H1 (cell line): Measurements from ENCODE around the gene CYP27C1. TPM values are rescaled to one million over a fixed set of nuclear protein-coding genes. Genes with fewer than 3 reads are reported as not detected.

Source experiments
- CTCF ChIA-PET: fragments of 300-600 bp; sonication (Branson Sonifier 250); formaldehyde crosslinking; loops from one replicate; lab custom pipeline; 2021; ENCODE audit not compliant: partially characterized antibody; lab: Charles Lee
- POLR2A ChIA-PET: fragments of 300-600 bp; sonication (Branson Sonifier 250); formaldehyde crosslinking; loops from one replicate; lab custom pipeline; 2021; ENCODE audit warnings: inconsistent platforms; ENCODE audit not compliant: partially characterized antibody; lab: Charles Lee
- DNase-seq, 2 experiments: peaks; one replicate each; pipeline versions ENCODE4 v3.0.0 to v3.0.0-alpha.2; 2010 to 2022; ENCODE audit warnings: low spot score in 2 of 2, low read depth in 1 of 2, mixed read lengths in 1 of 2
- FAIRE-seq: peaks from 2 replicates; lab custom pipeline; 2011; peaks lifted over from hg19 to GRCh38; lab: Jason Lieb, UNC
- H2AFZ ChIP-seq: 2 replicates; pipeline ENCODE4 v1.8.1; 2012; ENCODE audit warnings: low read length, inconsistent platforms
- H2AK5ac ChIP-seq: 2 replicates; pipeline ENCODE4 v1.6.1; 2013; ENCODE audit warnings: low read depth, low read length
- H2BK120ac ChIP-seq: replicated peaks from 2 replicates; pipeline ENCODE3; 2013; ENCODE audit warnings: low read depth, low read length, inconsistent platforms
- H2BK12ac ChIP-seq: 2 replicates; pipeline ENCODE4 v1.6.1; 2013; ENCODE audit warnings: low read depth, low read length
- H2BK15ac ChIP-seq: 2 replicates; pipeline ENCODE4 v1.6.1; 2013; ENCODE audit warnings: low read length
- H2BK20ac ChIP-seq: 2 replicates; pipeline ENCODE4 v1.6.1; 2013; ENCODE audit warnings: low read length
- H2BK5ac ChIP-seq: 2 replicates; pipeline ENCODE4 v1.6.1; 2013; ENCODE audit warnings: low read depth, low read length
- H3K14ac ChIP-seq: 2 replicates; pipeline ENCODE4 v1.6.1; 2013; ENCODE audit warnings: inconsistent platforms; ENCODE audit not compliant: insufficient read length
- H3K18ac ChIP-seq: 2 replicates; pipeline ENCODE4 v1.6.1; 2013; ENCODE audit warnings: low read length; ENCODE audit errors: extremely low read depth
- H3K23ac ChIP-seq: 2 replicates; pipeline ENCODE4 v1.6.1; 2013; ENCODE audit warnings: inconsistent platforms; ENCODE audit not compliant: insufficient read length
- H3K23me2 ChIP-seq: 2 replicates; pipeline ENCODE4 v1.6.1; 2013; ENCODE audit warnings: low read depth, low read length
- H3K27ac ChIP-seq: 2 replicates; pipeline ENCODE4 v1.6.1; 2011; ENCODE audit warnings: low read depth, low read length, inconsistent platforms
- H3K27me3 ChIP-seq, 4 experiments: replicated peaks in 1 of 4; 1 replicate in 1 of 4; 2 replicates in 3 of 4; pipeline versions ENCODE4 v1.6.1 to v1.8.1; 2011 to 2013; ENCODE audit warnings: low read length in 3 of 4, mild to moderate bottlenecking in 3 of 4, inconsistent platforms in 2 of 4, mixed read lengths in 2 of 4, moderate library complexity in 1 of 4; ENCODE audit not compliant: control insufficient read depth in 3 of 4, insufficient read depth in 3 of 4; ENCODE audit errors: extremely low read depth in 1 of 4
- H3K36me3 ChIP-seq, 4 experiments: 2 replicates each; pipeline versions ENCODE4 v1.6.1 to v1.8.1; 2011 to 2013; ENCODE audit warnings: mild to moderate bottlenecking in 4 of 4, low read length in 3 of 4, moderate library complexity in 2 of 4, control low read depth in 1 of 4, inconsistent platforms in 1 of 4; ENCODE audit not compliant: insufficient read depth in 4 of 4, control insufficient read depth in 2 of 4
- H3K4ac ChIP-seq: replicated peaks from 2 replicates; pipeline ENCODE3; 2013; ENCODE audit warnings: low read length, low read depth, mixed read lengths, inconsistent platforms; ENCODE audit not compliant: insufficient read length
- H3K4me1 ChIP-seq, 4 experiments: replicated peaks in 1 of 4; 1 replicate in 1 of 4; 2 replicates in 3 of 4; pipeline versions ENCODE4 v1.6.1 to v1.8.1; 2011 to 2013; ENCODE audit warnings: low read length in 3 of 4, inconsistent platforms in 2 of 4, mixed read lengths in 1 of 4; ENCODE audit not compliant: insufficient read depth in 4 of 4, control insufficient read depth in 3 of 4
- H3K4me2 ChIP-seq, 2 experiments: 2 replicates each; pipeline versions ENCODE4 v1.6.1 to v1.8.1; 2011 to 2013; ENCODE audit warnings: low read depth in 2 of 2, low read length in 2 of 2, control low read depth in 1 of 2, inconsistent platforms in 1 of 2, mild to moderate bottlenecking in 1 of 2; ENCODE audit not compliant: insufficient read depth in 1 of 2
- H3K4me3 ChIP-seq, 4 experiments: fragments of 200-600, 300-600 bp in 1 of 4; sonication (generic), shearing (Covaris generic), sonication (Bioruptor Twin) in 1 of 4; 2 replicates each; pipeline versions ENCODE4 v1.5.1 to v1.8.1; 2011 to 2016; ENCODE audit warnings: low read length in 4 of 4, low read depth in 3 of 4, control low read depth in 2 of 4, inconsistent platforms in 2 of 4, mild to moderate bottlenecking in 2 of 4, mixed read lengths in 1 of 4, moderate library complexity in 1 of 4; ENCODE audit not compliant: insufficient read depth in 2 of 4; ENCODE audit errors: extremely low read depth in 1 of 4
- H3K56ac ChIP-seq: replicated peaks from 2 replicates; pipeline ENCODE3; 2013; ENCODE audit warnings: low read depth, mild to moderate bottlenecking, mixed read lengths, low read length, inconsistent platforms; ENCODE audit not compliant: insufficient read length
- H3K79me1 ChIP-seq: 2 replicates; pipeline ENCODE4 v1.6.1; 2013; ENCODE audit warnings: low read depth, low read length, control low read depth
- H3K79me2 ChIP-seq, 2 experiments: 2 replicates each; pipeline versions ENCODE4 v1.6.1 to v1.8.1; 2012 to 2013; ENCODE audit warnings: low read length in 2 of 2, mild to moderate bottlenecking in 2 of 2, inconsistent platforms in 1 of 2; ENCODE audit not compliant: insufficient read depth in 2 of 2, control insufficient read depth in 1 of 2
- H3K9ac ChIP-seq, 4 experiments: replicated peaks in 1 of 4; 1 replicate in 1 of 4; 2 replicates in 3 of 4; pipeline versions ENCODE4 v1.6.1 to v1.8.1; 2011 to 2013; ENCODE audit warnings: low read depth in 3 of 4, low read length in 3 of 4, control low read depth in 2 of 4, mild to moderate bottlenecking in 2 of 4, moderate library complexity in 2 of 4, inconsistent platforms in 1 of 4; ENCODE audit errors: extremely low read depth in 1 of 4
- H3K9me3 ChIP-seq, 2 experiments: 2 replicates each; pipeline versions ENCODE4 v1.6.1 to v1.8.1; 2012 to 2013; ENCODE audit warnings: mild to moderate bottlenecking in 2 of 2, moderate library complexity in 2 of 2, control low read depth in 1 of 2, inconsistent platforms in 1 of 2, low read depth in 1 of 2, low read length in 1 of 2, mixed read lengths in 1 of 2; ENCODE audit not compliant: insufficient read depth in 2 of 2
- H4K20me1 ChIP-seq, 2 experiments: replicated peaks in 1 of 2; 2 replicates each; pipeline versions ENCODE3 to v1.8.1; 2011 to 2013; ENCODE audit warnings: inconsistent platforms in 2 of 2, low read length in 2 of 2, mild to moderate bottlenecking in 1 of 2; ENCODE audit not compliant: insufficient read depth in 2 of 2, control insufficient read depth in 1 of 2
- H4K5ac ChIP-seq: 2 replicates; pipeline ENCODE4 v1.6.1; 2013; ENCODE audit warnings: low read length, low read depth, mixed read lengths, inconsistent platforms; ENCODE audit not compliant: insufficient read length
- H4K8ac ChIP-seq: 2 replicates; pipeline ENCODE4 v1.8.0; 2013; ENCODE audit warnings: mild to moderate bottlenecking, moderate library complexity, low read length, inconsistent platforms; ENCODE audit not compliant: insufficient read depth; ENCODE audit errors: extremely low read depth
- H4K91ac ChIP-seq: replicated peaks from 2 replicates; pipeline ENCODE3; 2013; ENCODE audit warnings: low read length, mixed read lengths, inconsistent platforms; ENCODE audit not compliant: insufficient read length
- CBX5 ChIP-seq: fragments of 300-800, 300-1000 bp; sonication (generic); IDR thresholded peaks from 2 replicates; pipeline ENCODE4 v1.7.1; 2016; ENCODE audit warnings: antibody characterized with exemption, low read length, low read depth
- EP300 ChIP-seq, 2 experiments: IDR thresholded peaks; 1 replicate in 1 of 2; 2 replicates in 1 of 2; pipeline ENCODE4 v1.6.1; 2011 to 2012; ENCODE audit warnings: low read depth in 2 of 2, low read length in 2 of 2, mild to moderate bottlenecking in 2 of 2, borderline replicate concordance in 1 of 2, inconsistent platforms in 1 of 2, moderate library complexity in 1 of 2
- EZH2 ChIP-seq: fragments of 200-600 bp; sonication (generic); IDR thresholded peaks from 2 replicates; pipeline ENCODE4 v1.7.1; 2012; ENCODE audit warnings: low read depth, mild to moderate bottlenecking, moderate library complexity, low read length, inconsistent platforms; ENCODE audit not compliant: severe bottlenecking
- GABPA ChIP-seq: IDR thresholded peaks from 2 replicates; pipeline ENCODE4 v1.6.1; 2011; ENCODE audit warnings: mild to moderate bottlenecking, low read length, moderate library complexity, borderline replicate concordance; ENCODE audit not compliant: insufficient read depth
- HDAC2 ChIP-seq, 2 experiments: fragments of 300-600 bp in 1 of 2; sonication (generic) in 1 of 2; IDR thresholded peaks; 2 replicates each; pipeline ENCODE4 v1.6.1; 2011 to 2012; ENCODE audit warnings: low read depth in 2 of 2, low read length in 2 of 2, mild to moderate bottlenecking in 2 of 2, moderate library complexity in 2 of 2, borderline replicate concordance in 1 of 2, inconsistent platforms in 1 of 2
- JUND ChIP-seq: IDR thresholded peaks from 2 replicates; pipeline ENCODE4 v1.6.1; 2011; ENCODE audit warnings: mild to moderate bottlenecking, improper control_type of control experiment, low read length
- PHF8 ChIP-seq: fragments of 200-600 bp; sonication (generic); conservative IDR thresholded peaks from 2 replicates; pipeline ENCODE4 v1.7.1; 2012; ENCODE audit warnings: low read depth, mild to moderate bottlenecking, inconsistent platforms, low read length, moderate library complexity
- SIRT6 ChIP-seq: IDR thresholded peaks from one replicate; pipeline ENCODE4 v1.7.1; 2012; ENCODE audit warnings: low read length, inconsistent platforms
- SP1 ChIP-seq: IDR thresholded peaks from 2 replicates; pipeline ENCODE4 v1.6.1; 2011; ENCODE audit warnings: low read depth, low read length
- TEAD4 ChIP-seq: IDR thresholded peaks from 2 replicates; pipeline ENCODE4 v1.6.1; 2012; ENCODE audit warnings: low read depth, low read length, inconsistent platforms, mixed read lengths
- WGBS, 2 experiments: shearing (Covaris generic) in 1 of 2; methylation state at CpG; one replicate each; pipeline versions ENCODE4 v1.1.6 to v1.1.7; 2013 to 2015; ENCODE audit warnings: low lambda C conversion rate in 2 of 2, mixed read lengths in 2 of 2, inconsistent platforms in 1 of 2, low coverage in 1 of 2, missing lambda C conversion rate in 1 of 2; ENCODE audit not compliant: insufficient replicate concordance in 2 of 2, insufficient coverage in 1 of 2, insufficient read length in 1 of 2; ENCODE audit errors: extremely low coverage in 1 of 2, missing lambda C conversion rate in 1 of 2; 5-methylcytosine and 5-hydroxymethylcytosine counted together
- polyA plus RNA-seq, 7 experiments: library from polyadenylated mRNA; depleted of rRNA in 3 of 7; stranded (reverse) in 5 of 7; unstranded in 2 of 7; fragments of >200 nt in 5 of 7; fragments of 200-250 nt in 2 of 7; gene quantifications; 1 replicate in 5 of 7; 2 replicates in 1 of 7; 4 replicates in 1 of 7; pipeline versions ENCODE4 v1.2.1 to v1.2.3, GENCODE V29; 2011 to 2013; ENCODE audit warnings: missing spikeins in 2 of 7, mixed read lengths in 2 of 7
- total RNA-seq: library from RNA; stranded (reverse); fragmentation: NEBNext Ultra II Directional; extraction: Animal tissue kit (Norgen Biotek cat#: 25700); gene quantifications from 2 replicates; pipeline ENCODE4 v1.2.1, GENCODE V29; 2021
- TF ChIP-seq, protein P1 (sequence below): IDR thresholded peaks from 2 replicates; pipeline ENCODE4 v1.6.1; 2012; ENCODE audit warnings: low read length, inconsistent platforms

CYP27C1 gene
- total and polyA plus RNA-seq, 2 of the 8 experiments (the other 6 are each of a cell fraction or from before 2014, with no cell fraction given), result 1.3 to 3.2 TPM

DNA sequence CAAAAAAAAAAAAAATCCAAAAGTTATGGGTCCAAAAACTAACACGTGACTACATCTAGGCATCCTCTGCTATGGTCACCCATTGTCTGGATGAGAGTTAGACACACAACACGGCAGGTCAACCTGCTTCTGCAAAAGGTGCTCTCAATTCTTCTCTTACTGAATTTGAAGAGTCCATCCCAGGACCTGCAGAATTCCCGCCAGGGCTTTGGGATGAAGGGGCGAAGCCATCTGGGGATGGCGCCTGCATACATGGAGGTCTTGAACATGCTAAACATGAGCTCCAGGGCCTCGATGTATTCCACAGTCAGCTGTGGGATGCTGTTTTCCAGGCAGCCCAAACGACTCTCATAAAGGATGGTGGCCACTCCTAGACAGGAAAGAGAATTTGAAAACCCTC is 19.1 kb downstream of the CYP27C1 start:
- Histone ChIP-seq H3K4ac (no peak overlapping the region), H3K23me2 (no peaks in the 10 kb centered on the region), H4K91ac (no peak overlapping the region), H2BK12ac (no peak overlapping the region), H2AFZ (no peak overlapping the region), H3K36me3 (no peaks in the 10 kb centered on the region), H2BK120ac (no peak overlapping the region), H4K8ac (no peak overlapping the region), H3K27me3 (no peaks in the 10 kb centered on the region), H4K20me1 (no peaks in the 10 kb centered on the region), H3K23ac (no peak overlapping the region), H3K79me2 (no peaks in the 10 kb centered on the region), H3K56ac (no peak overlapping the region), H3K79me1 (no peaks in the 10 kb centered on the region), H2BK20ac (no peak overlapping the region), H3K18ac (no peak overlapping the region), H3K4me1 (peaks cover 0 to 12% (median 1%) of the 10 kb centered on the region in 4 experiments; a peak in 5 of 7 replicates), H3K4me3 (no peak overlapping the region), H2BK5ac (no peak overlapping the region), H3K4me2 (no peak overlapping the region), H3K27ac (no peak overlapping the region), H2AK5ac (no peak overlapping the region), H3K9ac (no peak overlapping the region), H3K9me3 (no peaks in the 10 kb centered on the region), H3K14ac (no peak overlapping the region), H2BK15ac (no peak overlapping the region), H4K5ac (no peak overlapping the region)
- CTCF ChIA-PET, result interaction anchor here (0.7 to 1.8 kb wide), 12 partner anchors 9 to 279 kb away, joined by 3 to 10 read pairs (median 4); partner anchors contain the start of gene ERCC3
- FAIRE-seq (no peak), DNase-seq (no peak)
- WGBS, 2 experiments, result 91% methylated on average over 7 of the region's 7 CpGs; no CpG with 5 or more reads in 1 of the 2 experiments
- POLR2A ChIA-PET, result interaction anchor here (0.8 to 0.9 kb wide), 2 partner anchors 10 to 24 kb away, joined by 3 read pairs; no protein-coding TSS in a partner anchor
- no peak for TF ChIP-seq TEAD4
- no peak for TF ChIP-seq PHF8
- no peak for TF ChIP-seq SP1
- no peak for TF ChIP-seq JUND
- TF ChIP-seq SIRT6, result no peak
- TF ChIP-seq EZH2, result no peak
- TF ChIP-seq CBX5, result no peak
- TF ChIP-seq HDAC2 (IDR thresholded peaks at IDR 0.05; ENCODE audit: borderline replicate concordance in 1 of 2, low read depth in 2 of 2, low read length in 2 of 2), result no peak
- TF ChIP-seq GABPA, result no peak
- TF ChIP-seq EP300 (IDR thresholded peaks at IDR 0.05; ENCODE audit: borderline replicate concordance in 1 of 2, low read depth in 2 of 2, low read length in 2 of 2), result no peak
- TF ChIP-seq, protein P1, sequence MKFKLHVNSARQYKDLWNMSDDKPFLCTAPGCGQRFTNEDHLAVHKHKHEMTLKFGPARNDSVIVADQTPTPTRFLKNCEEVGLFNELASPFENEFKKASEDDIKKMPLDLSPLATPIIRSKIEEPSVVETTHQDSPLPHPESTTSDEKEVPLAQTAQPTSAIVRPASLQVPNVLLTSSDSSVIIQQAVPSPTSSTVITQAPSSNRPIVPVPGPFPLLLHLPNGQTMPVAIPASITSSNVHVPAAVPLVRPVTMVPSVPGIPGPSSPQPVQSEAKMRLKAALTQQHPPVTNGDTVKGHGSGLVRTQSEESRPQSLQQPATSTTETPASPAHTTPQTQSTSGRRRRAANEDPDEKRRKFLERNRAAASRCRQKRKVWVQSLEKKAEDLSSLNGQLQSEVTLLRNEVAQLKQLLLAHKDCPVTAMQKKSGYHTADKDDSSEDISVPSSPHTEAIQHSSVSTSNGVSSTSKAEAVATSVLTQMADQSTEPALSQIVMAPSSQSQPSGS, result no peak
